ENCODE measurements around the gene SBF2.

The SBF2 gene

DNA sequence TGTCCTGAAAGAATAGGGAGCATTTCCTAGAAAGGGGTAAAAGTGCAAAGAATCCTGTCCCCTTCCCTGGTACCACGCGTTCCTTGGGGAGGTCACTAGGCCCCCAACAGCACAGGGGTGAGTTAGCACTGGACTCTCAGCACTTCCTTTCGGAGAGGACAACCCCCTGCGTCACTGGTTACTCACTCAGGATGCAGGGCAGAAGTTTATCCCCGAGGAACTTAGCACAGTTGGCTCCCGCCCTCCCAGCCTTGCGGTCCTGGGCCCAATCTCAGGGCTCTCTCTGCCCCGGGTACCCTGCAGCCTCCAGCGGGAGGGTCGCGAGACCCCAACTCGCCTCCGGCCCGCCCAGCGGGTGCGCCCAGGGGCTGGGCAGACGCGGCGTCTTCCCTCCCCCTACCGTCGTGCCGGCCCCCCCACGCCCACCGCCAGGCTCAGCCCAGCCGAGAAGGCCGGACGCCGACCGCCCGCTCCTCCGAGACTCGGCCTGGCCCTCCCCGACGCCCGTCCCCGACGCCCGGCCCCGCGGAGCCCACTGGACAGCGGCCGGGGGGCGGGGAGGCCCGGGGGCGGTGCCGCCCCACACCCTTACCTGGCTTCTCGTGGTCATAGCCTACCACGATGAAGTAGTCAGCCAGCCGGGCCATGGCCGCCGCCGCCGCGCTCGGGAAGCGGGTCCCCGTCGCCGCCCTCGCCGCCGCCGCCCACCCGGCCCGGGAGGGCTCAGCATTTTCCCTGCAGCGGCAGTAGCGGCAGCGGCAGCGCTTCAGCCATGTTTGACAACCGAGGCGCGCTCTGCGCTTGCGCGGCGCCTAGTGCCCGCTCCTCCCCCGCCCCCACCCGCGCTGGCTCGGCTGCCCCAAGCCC lies at the start of gene SBF2:
SBF2 (minus strand) TSS at position 797 of the 867 bp plus-strand sequence; CDS start at position 647, 150 bp downstream.
- H3K36me3 ChIP-seq (ENCODE audit: control insufficient read depth, low read depth, low read length) = no peaks in the 10 kb centered on the region
- H3K4me3 ChIP-seq (ENCODE audit: low read length) = peak within 1 kb of the TSS; percentile 76
- peaks cover 7% of the 10 kb centered on the region for H3K27me3 ChIP-seq (ENCODE audit: control insufficient read depth, insufficient read depth, low read length)
- H3K9me3 ChIP-seq (ENCODE audit: control insufficient read depth, low read depth, low read length) = no peaks in the 10 kb centered on the region
- H3K4me1 ChIP-seq (ENCODE audit: control insufficient read depth, low read depth, low read length) = peaks cover 26% of the 10 kb centered on the region
- peak within 1 kb of the TSS; percentile 76 for H3K27ac ChIP-seq (ENCODE audit: low read length)
- H3K9ac ChIP-seq (ENCODE audit: low read length) = peak within 1 kb of the TSS; percentile 83

DNA sequence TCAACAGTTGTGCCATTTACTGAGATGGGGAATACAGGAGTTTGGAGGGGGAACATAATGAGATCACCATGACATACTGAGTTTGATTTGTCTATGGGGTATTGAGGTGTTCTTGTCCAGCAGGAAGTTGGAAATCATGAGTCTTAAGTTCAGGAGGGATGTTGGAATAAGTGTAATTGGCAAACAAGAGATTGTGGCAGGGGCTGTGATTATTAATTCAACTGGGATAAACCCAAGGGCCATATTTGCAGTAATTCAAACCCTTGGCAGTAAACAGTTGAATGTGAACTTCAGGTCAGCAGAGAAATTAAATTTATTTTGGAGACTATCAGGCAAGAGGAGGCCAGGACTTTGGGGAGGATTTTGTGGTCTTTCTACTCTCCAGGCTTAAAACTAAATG lies 44.3 kb upstream of the SBF2 start:
- Histone ChIP-seq H3K36me3 (ENCODE audit: control insufficient read depth, low read depth, low read length) (no peaks in the 10 kb centered on the region), H3K4me1 (ENCODE audit: control insufficient read depth, low read depth, low read length) (no peaks in the 10 kb centered on the region), H3K27ac (ENCODE audit: low read length) (no peak overlapping the region), H3K27me3 (ENCODE audit: control insufficient read depth, insufficient read depth, low read length) (no peaks in the 10 kb centered on the region), H3K9me3 (ENCODE audit: control insufficient read depth, low read depth, low read length) (no peaks in the 10 kb centered on the region), H3K4me3 (ENCODE audit: low read length) (no peak overlapping the region), H3K9ac (ENCODE audit: low read length) (no peak overlapping the region)

DNA sequence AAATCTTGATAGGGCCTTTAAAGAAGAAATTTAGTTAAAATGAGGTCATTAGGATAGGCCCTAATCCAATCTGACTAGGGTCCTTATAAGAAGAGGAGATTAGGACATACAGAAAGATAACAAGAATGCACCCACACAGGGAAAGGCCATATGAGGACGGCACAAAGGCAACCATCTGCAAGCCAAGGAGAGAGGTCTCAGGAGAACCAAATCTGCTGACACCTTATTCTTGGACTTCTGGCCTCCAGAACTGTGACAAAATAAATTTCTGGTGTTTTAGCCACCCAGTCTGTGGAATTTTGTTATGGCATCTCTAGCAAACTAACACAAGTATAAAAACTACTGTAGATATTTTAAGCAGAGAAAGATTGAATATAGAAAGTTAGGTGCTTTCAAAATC lies 39.5 kb upstream of the SBF2 start:
- Histone ChIP-seq H3K9me3 (ENCODE audit: control insufficient read depth, low read depth, low read length) (no peaks in the 10 kb centered on the region), H3K36me3 (ENCODE audit: control insufficient read depth, low read depth, low read length) (no peaks in the 10 kb centered on the region), H3K9ac (ENCODE audit: low read length) (no peak overlapping the region), H3K4me3 (ENCODE audit: low read length) (no peak overlapping the region), H3K4me1 (ENCODE audit: control insufficient read depth, low read depth, low read length) (no peaks in the 10 kb centered on the region), H3K27ac (ENCODE audit: low read length) (no peak overlapping the region), H3K27me3 (ENCODE audit: control insufficient read depth, insufficient read depth, low read length) (no peaks in the 10 kb centered on the region)

DNA sequence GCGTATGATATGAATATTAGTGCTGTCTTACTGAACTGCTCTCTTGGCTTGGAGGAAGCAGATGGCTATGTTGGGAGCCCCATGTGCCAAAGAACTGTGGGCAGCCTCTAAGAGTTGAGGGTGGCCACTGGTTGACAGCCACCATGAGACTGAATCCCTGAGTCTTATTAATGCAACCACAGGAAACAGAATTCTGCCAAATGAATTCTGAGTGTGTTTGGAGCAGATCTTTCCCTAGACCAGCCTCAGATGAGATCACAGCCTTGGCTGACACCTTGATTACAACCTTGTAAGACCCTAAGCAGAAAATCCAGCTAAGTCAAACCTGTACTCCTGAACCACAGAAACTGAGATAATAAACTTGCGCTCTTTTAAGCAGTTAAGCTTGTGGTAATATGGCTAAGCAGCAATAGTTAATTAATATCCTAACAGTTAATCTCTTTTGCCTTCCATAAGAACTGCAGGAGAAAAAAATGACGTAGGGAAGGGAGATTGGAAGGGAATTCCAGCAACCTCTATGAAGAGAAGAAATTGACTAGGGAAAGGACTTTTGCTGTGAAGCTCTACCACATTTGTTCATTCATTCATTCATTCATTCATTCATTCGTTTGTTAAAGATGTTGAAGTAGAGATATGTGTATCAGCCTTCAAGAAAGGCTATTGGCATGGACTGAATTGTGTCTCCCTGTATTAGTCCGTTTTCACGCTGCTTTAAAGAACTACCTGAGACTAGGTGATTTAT lies 37.7 kb upstream of the SBF2 start:
- no peaks in the 10 kb centered on the region for H3K4me1 ChIP-seq (ENCODE audit: control insufficient read depth, low read depth, low read length)
- H3K4me3 ChIP-seq (ENCODE audit: low read length) = no peak overlapping the region
- no peaks in the 10 kb centered on the region for H3K36me3 ChIP-seq (ENCODE audit: control insufficient read depth, low read depth, low read length)
- no peak overlapping the region for H3K9ac ChIP-seq (ENCODE audit: low read length)
- no peak overlapping the region for H3K27ac ChIP-seq (ENCODE audit: low read length)
- no peaks in the 10 kb centered on the region for H3K27me3 ChIP-seq (ENCODE audit: control insufficient read depth, insufficient read depth, low read length)
- H3K9me3 ChIP-seq (ENCODE audit: control insufficient read depth, low read depth, low read length) = no peaks in the 10 kb centered on the region

DNA sequence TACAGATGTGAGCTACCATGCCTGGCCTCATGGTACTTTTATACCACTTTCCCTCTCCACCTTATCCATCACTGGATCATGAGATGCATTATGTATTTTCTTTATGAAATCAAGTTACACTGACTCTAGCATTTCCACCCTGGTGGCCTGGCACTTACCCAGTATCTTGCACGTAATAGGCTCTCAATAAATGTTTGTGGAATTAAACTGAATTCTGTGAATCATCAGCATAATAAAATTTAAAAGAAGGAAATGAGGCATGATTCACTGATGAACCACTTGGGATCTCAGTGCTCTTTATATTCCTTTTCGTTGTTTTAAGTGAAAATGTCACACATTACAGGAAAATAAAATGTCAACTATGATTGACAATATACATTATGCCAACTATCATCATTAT lies 35.9 kb upstream of the SBF2 start:
- H3K27me3 ChIP-seq (ENCODE audit: control insufficient read depth, insufficient read depth, low read length) = no peaks in the 10 kb centered on the region
- H3K4me1 ChIP-seq (ENCODE audit: control insufficient read depth, low read depth, low read length) = no peaks in the 10 kb centered on the region
- H3K4me3 ChIP-seq (ENCODE audit: low read length) = no peak overlapping the region
- H3K9me3 ChIP-seq (ENCODE audit: control insufficient read depth, low read depth, low read length) = no peaks in the 10 kb centered on the region
- H3K36me3 ChIP-seq (ENCODE audit: control insufficient read depth, low read depth, low read length) = no peaks in the 10 kb centered on the region
- no peak overlapping the region for H3K27ac ChIP-seq (ENCODE audit: low read length)
- H3K9ac ChIP-seq (ENCODE audit: low read length) = no peak overlapping the region

DNA sequence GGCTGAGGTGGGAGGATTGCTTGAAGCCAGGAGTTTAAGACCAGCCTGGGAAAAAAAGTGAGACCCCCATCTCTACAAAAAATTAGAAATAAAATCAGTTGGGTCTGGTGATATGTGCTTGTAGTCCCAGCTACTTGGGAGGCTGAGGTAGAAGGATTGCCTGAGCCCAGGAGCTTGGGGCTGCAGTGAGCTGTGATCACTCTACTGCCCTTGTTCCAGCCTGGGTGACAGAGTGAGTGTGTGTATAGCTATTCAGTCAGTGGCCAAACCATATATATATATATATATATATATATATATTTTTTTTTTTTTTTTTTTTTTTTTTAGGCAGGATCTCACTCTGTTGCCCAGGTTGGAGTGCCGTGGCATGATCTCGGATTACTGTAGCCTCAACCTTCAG lies 35.3 kb upstream of the SBF2 start:
- H3K27ac ChIP-seq (ENCODE audit: low read length) = no peak overlapping the region
- H3K27me3 ChIP-seq (ENCODE audit: control insufficient read depth, insufficient read depth, low read length) = no peaks in the 10 kb centered on the region
- no peaks in the 10 kb centered on the region for H3K4me1 ChIP-seq (ENCODE audit: control insufficient read depth, low read depth, low read length)
- no peaks in the 10 kb centered on the region for H3K36me3 ChIP-seq (ENCODE audit: control insufficient read depth, low read depth, low read length)
- no peak overlapping the region for H3K9ac ChIP-seq (ENCODE audit: low read length)
- no peaks in the 10 kb centered on the region for H3K9me3 ChIP-seq (ENCODE audit: control insufficient read depth, low read depth, low read length)
- no peak overlapping the region for H3K4me3 ChIP-seq (ENCODE audit: low read length)

DNA sequence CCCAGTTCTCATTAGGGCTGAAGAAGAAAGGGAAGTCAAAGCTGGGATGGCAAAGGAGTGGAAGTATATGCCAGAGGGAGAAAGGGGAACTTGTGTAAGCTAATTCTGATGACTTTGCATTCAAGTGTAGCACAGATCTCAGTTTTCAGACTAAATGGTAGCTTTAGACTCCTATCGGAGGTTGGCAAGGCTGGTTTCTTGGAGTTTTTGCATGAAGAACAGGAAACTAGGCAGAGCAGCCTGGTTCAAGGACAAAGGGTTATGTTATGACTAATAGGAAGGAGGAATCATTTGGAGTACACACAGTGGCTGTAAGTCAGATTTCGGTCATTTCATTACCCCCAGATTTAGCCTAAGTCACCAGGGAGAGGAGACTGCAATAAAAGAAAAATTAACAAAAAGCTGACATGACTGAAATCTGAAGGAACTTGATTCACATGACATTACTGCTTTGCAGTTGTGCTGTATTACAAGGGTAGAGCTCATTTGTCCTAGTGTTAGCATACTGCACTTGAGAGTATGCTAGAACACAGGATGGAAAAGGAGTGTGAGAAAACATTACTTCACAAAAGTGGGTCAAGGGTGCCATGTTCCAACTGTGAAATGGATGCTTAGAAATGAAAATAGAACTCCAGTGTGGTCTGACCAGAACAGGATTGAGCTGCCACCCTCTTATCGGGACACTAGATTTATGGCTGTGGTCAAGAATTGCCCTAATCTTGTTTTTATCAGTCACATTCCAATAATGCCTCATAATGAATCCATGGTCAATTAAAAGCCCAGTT lies 34.5 kb upstream of the SBF2 start:
- no peak overlapping the region for H3K9ac ChIP-seq (ENCODE audit: low read length)

DNA sequence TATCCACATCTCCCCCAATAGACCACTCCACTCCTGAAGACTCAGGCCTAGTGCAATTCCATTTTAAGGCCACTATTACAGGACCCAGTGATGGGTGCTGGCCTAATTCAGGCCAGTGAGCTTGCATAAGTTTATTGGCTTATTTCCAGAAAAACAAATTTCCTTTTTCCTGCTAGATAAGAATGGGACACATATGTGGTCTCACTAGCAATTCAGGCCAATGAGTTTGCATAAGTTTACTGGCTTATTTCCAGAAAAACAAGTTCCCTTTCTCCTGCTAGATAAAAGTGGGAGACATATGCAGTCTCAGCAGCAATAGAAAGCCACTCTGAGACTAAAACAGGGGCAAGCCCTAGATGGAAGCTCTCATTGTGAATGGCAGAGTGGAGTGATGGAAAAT lies 33.2 kb upstream of the SBF2 start:
- no peaks in the 10 kb centered on the region for H3K9me3 ChIP-seq (ENCODE audit: control insufficient read depth, low read depth, low read length)
- H3K27me3 ChIP-seq (ENCODE audit: control insufficient read depth, insufficient read depth, low read length) = no peaks in the 10 kb centered on the region
- H3K4me3 ChIP-seq (ENCODE audit: low read length) = no peak overlapping the region
- peaks cover 19% of the 10 kb centered on the region for H3K4me1 ChIP-seq (ENCODE audit: control insufficient read depth, low read depth, low read length)
- no peak overlapping the region for H3K9ac ChIP-seq (ENCODE audit: low read length)
- H3K36me3 ChIP-seq (ENCODE audit: control insufficient read depth, low read depth, low read length) = no peaks in the 10 kb centered on the region
- H3K27ac ChIP-seq (ENCODE audit: low read length) = no peak overlapping the region

More for the DNA sequence above, 34.5 kb upstream of the SBF2 start:
- Histone ChIP-seq H3K36me3 (ENCODE audit: control insufficient read depth, low read depth, low read length) (no peaks in the 10 kb centered on the region), H3K4me1 (ENCODE audit: control insufficient read depth, low read depth, low read length) (peaks cover 8% of the 10 kb centered on the region), H3K27me3 (ENCODE audit: control insufficient read depth, insufficient read depth, low read length) (no peaks in the 10 kb centered on the region), H3K9me3 (ENCODE audit: control insufficient read depth, low read depth, low read length) (no peaks in the 10 kb centered on the region), H3K4me3 (ENCODE audit: low read length) (no peak overlapping the region), H3K27ac (ENCODE audit: low read length) (no peak overlapping the region)

DNA sequence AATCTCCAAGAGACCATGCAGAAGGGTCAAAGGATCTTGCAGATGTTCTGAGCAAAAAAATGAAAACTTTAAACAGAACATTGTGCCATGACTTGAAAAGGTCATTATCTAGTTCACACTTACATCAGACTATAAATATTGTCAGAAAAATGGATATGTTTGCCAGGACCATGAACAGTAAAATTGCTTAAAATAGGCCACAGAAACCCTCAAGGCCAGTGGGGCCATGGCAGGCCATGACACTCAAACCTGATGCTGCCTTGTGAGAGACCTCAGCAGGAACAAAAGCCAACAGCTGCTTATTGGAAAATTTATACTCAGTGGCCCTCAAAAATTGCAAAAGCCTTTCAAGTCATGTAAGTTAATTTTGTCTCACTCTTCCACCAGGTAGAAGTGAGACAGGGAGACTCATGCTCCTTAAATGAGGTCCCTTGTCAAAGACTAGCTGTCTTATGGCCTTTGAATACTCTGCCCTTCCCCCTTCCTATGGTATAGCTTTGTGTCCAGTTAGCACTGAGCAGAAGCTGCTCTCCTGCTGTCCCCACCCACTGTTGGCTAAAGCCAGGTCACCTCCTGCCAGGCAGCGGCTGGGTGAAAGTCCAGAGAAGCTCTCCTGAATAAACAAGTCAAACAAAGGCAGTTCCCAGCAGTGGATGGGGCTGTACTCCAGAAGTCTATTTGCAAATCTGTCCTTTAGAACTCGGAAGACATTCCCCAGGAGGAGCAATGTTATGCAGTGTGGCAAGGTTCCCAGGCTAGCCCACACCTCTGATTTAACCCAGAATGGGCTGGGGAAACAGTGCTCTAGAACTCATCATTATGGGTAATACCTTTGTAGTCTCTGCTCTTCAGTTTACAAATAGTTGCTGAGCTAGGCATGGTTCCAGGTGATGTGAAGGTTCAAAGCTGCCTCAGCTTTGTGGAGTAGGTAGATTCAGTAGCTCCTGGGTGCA lies 32.3 kb upstream of the SBF2 start:
- Histone ChIP-seq H3K9me3 (ENCODE audit: control insufficient read depth, low read depth, low read length) (no peaks in the 10 kb centered on the region), H3K36me3 (ENCODE audit: control insufficient read depth, low read depth, low read length) (no peaks in the 10 kb centered on the region), H3K9ac (ENCODE audit: low read length) (no peak overlapping the region), H3K4me3 (ENCODE audit: low read length) (no peak overlapping the region), H3K4me1 (ENCODE audit: control insufficient read depth, low read depth, low read length) (peaks cover 19% of the 10 kb centered on the region), H3K27ac (ENCODE audit: low read length) (no peak overlapping the region), H3K27me3 (ENCODE audit: control insufficient read depth, insufficient read depth, low read length) (no peaks in the 10 kb centered on the region)

DNA sequence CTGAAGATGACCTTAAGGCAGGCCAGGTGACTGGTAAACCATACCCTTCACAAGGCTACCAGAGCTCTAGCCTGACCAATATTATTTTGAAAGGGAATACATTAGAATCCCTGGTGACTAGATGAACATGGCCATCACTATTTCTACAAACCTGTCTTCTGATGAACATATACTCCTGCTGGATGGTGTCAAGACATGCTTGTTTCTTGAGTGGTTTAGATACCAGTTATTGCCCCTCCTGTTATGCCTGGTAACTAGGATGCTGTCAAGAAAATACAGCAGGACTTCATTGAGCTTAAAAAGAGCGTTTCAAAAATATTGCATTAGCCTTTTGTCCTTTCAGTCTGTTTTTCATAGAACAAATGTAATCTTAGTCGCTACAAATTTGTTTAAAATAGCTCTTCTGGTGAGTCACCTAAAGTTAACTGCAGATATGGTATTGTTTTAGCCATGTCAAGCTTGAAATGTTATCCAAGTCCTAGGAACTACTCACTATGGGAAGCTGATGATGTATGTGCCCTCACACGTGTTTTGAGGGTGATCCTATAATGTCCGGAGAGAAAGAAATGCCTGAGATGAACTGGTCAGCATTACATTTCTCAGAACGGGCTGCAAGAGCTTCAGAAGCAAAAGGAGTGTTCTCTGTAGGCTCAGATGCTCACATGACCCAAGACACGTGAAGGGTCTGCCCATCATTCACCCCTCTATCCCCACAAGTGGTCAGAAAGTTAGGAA lies 31.4 kb upstream of the SBF2 start:
- Histone ChIP-seq H3K4me3 (ENCODE audit: low read length) (no peak overlapping the region), H3K27ac (ENCODE audit: low read length) (no peak overlapping the region), H3K27me3 (ENCODE audit: control insufficient read depth, insufficient read depth, low read length) (no peaks in the 10 kb centered on the region), H3K9ac (ENCODE audit: low read length) (no peak overlapping the region), H3K9me3 (ENCODE audit: control insufficient read depth, low read depth, low read length) (no peaks in the 10 kb centered on the region), H3K4me1 (ENCODE audit: control insufficient read depth, low read depth, low read length) (peaks cover 19% of the 10 kb centered on the region), H3K36me3 (ENCODE audit: control insufficient read depth, low read depth, low read length) (no peaks in the 10 kb centered on the region)
